GM12872 (cell line): Measurements from ENCODE around the gene CDHR2.

ENCODE experiments used
- CTCF ChIP-seq: IDR thresholded peaks from 3 replicates; pipeline ENCODE4 v1.5.1; 2011; ENCODE audit warnings: low read depth, mild to moderate bottlenecking, low read length, moderate library complexity; ENCODE audit not compliant: insufficient read depth

The CDHR2 gene

GRCh38 chr5:176644878-176645670 is 95.9 kb downstream of the CDHR2 start:
- TF ChIP-seq CTCF: no peak
